Measurements from ENCODE around the gene HORMAD1. TPM values are rescaled to one million over a fixed set of nuclear protein-coding genes. Genes with fewer than 3 reads are reported as not detected.

HORMAD1 gene
- total and polyA plus RNA-seq, 4 donors, result 0.06 to 0.92 (median 0.35) TPM

DNA sequence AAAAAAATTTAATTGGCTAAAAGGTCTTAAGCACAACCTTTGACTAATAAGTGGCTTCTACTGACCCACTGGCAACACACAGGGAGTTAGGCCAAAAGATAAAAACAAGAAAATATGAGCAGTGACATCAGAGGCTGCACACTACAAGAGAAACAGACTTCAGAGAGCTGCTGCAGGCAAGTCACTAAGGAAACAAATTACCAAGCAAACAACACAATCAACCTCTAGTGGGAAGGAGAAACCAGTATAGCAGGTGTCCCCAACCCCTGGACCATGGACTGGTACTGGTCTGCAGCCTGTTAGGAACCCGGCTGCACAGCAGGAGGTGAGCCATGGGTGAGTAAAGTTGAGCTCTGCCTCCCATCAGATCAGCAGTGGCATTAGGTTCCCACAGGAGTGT, 70.5 kb downstream of the HORMAD1 start:
- Histone ChIP-seq H3K9ac (ENCODE audit: low read depth in 1 of 2, low read length in 2 of 2) (no peak overlapping the region), H3K9me3 (ENCODE audit: control insufficient read depth in 4 of 4, low read length in 3 of 4) (no peaks in the 10 kb centered on the region), H3K4me3 (ENCODE audit: low read depth in 1 of 3, low read length in 3 of 3) (no peak overlapping the region), H3K4me1 (ENCODE audit: control insufficient read depth in 4 of 4, insufficient read depth in 4 of 4, low read length in 3 of 4) (peaks cover 0 to 3% (median 0%) of the 10 kb centered on the region in 4 donors), H3K36me3 (ENCODE audit: control insufficient read depth in 4 of 4, insufficient read depth in 3 of 4, low read depth in 1 of 4, low read length in 3 of 4) (peaks cover 9 to 25% (median 19%) of the 10 kb centered on the region in 4 donors), H3K27me3 (ENCODE audit: control insufficient read depth in 4 of 4, insufficient read depth in 4 of 4, low read length in 3 of 4) (no peaks in the 10 kb centered on the region), H3K27ac (ENCODE audit: low read depth in 1 of 2, low read length in 2 of 2) (no peak overlapping the region)
- WGBS, result 83% methylated on average over 1 of the region's 1 CpG
- DNase-seq (ENCODE audit: low spot score), result no peak
- TF ChIP-seq, protein P1, sequence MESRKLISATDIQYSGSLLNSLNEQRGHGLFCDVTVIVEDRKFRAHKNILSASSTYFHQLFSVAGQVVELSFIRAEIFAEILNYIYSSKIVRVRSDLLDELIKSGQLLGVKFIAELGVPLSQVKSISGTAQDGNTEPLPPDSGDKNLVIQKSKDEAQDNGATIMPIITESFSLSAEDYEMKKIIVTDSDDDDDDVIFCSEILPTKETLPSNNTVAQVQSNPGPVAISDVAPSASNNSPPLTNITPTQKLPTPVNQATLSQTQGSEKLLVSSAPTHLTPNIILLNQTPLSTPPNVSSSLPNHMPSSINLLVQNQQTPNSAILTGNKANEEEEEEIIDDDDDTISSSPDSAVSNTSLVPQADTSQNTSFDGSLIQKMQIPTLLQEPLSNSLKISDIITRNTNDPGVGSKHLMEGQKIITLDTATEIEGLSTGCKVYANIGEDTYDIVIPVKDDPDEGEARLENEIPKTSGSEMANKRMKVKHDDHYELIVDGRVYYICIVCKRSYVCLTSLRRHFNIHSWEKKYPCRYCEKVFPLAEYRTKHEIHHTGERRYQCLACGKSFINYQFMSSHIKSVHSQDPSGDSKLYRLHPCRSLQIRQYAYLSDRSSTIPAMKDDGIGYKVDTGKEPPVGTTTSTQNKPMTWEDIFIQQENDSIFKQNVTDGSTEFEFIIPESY (IDR thresholded peaks at IDR 0.05), result no peak
- TF ChIP-seq NR2F2 (IDR thresholded peaks at IDR 0.05), result peak; percentile 21

DNA sequence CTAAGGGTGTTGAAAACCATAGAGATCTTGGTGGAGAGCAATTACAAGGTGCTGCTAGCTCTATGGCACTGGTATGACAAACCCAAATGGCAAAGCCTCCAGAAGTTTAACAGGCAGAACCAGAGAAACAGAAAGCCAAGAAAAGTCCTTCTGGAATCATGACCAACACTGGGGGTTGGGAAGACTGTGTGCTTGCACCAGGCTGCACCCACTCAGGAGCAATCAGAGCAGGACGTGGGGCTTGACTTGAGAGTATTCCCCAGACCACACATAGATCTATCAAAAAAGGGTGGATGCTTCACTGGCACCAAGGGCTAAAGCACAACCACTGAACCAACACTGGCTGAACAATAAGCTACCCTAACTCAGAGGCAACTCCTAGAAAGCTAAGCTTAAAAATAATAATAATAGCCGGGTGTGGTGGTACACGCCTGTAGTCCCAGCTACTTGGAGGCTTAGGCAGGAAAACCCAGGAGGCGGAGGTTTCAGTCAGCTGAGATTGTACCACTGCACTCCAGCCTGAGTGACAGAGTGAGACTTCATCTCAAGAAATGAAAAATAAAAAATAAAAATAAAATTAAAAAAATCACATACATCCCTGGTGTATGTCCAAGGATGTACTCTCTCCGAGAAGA, 71.1 kb downstream of the HORMAD1 start:
- Histone ChIP-seq H3K9ac (ENCODE audit: low read depth in 1 of 2, low read length in 2 of 2) (no peak overlapping the region), H3K4me1 (ENCODE audit: control insufficient read depth in 4 of 4, insufficient read depth in 4 of 4, low read length in 3 of 4) (peaks cover 0 to 3% (median 0%) of the 10 kb centered on the region in 4 donors), H3K27me3 (ENCODE audit: control insufficient read depth in 4 of 4, insufficient read depth in 4 of 4, low read length in 3 of 4) (no peaks in the 10 kb centered on the region), H3K4me3 (ENCODE audit: low read depth in 1 of 3, low read length in 3 of 3) (no peak overlapping the region), H3K9me3 (ENCODE audit: control insufficient read depth in 4 of 4, low read length in 3 of 4) (no peaks in the 10 kb centered on the region), H3K27ac (ENCODE audit: low read depth in 1 of 2, low read length in 2 of 2) (no peak overlapping the region), H3K36me3 (ENCODE audit: control insufficient read depth in 4 of 4, insufficient read depth in 3 of 4, low read depth in 1 of 4, low read length in 3 of 4) (peaks cover 9 to 25% (median 19%) of the 10 kb centered on the region in 4 donors)
- no peak for DNase-seq (ENCODE audit: low spot score)
- 94% methylated on average over 5 of the region's 5 CpGs for WGBS
- TF ChIP-seq RAD21 (IDR thresholded peaks at IDR 0.05), result no peak
- no peak for TF ChIP-seq HNF4G (IDR thresholded peaks at IDR 0.05)
- TF ChIP-seq EGR1 (IDR thresholded peaks at IDR 0.05; ENCODE audit: low read depth in 2 of 2), result no peak
- TF ChIP-seq NR2F2 (IDR thresholded peaks at IDR 0.05), result no peak
- no peak for TF ChIP-seq TAF1 (conservative IDR thresholded peaks at IDR 0.05)
- TF ChIP-seq HNF4A (conservative IDR thresholded peaks at IDR 0.05), result no peak
- no peak for TF ChIP-seq GABPA (IDR thresholded peaks at IDR 0.05 in 1 of 2, conservative IDR thresholded peaks at IDR 0.05 in 1 of 2)
- TF ChIP-seq FOXA2 (IDR thresholded peaks at IDR 0.05), result no peak
- no peak for TF ChIP-seq RXRA (IDR thresholded peaks at IDR 0.05)
- TF ChIP-seq SP1 (IDR thresholded peaks at IDR 0.05), result no peak
- TF ChIP-seq, protein P2, sequence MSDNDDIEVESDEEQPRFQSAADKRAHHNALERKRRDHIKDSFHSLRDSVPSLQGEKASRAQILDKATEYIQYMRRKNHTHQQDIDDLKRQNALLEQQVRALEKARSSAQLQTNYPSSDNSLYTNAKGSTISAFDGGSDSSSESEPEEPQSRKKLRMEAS (IDR thresholded peaks at IDR 0.05), result no peak
- TF ChIP-seq FOXA1 (IDR thresholded peaks at IDR 0.05), result no peak
- no peak for TF ChIP-seq JUND (IDR thresholded peaks at IDR 0.05)

Small RNA genes lying within 50 kb of the gene (small RNA-seq; reads per million reads assigned to genes)
- gene RNU6-1042P, result not detected

Other genes starting within 250 kb of the HORMAD1 start
- 10 to 100 TPM; 16.5 to 20.8 TPM for gene TARS2, start 233.5 kb downstream of the HORMAD1 start, total RNA-seq
- 10 to 100 TPM; 10.9 to 20.7 TPM for gene TARS2, start 233.5 kb downstream of the HORMAD1 start, polyA plus RNA-seq
- gene ECM1, start 212.8 kb downstream of the HORMAD1 start, total RNA-seq, result 1 to 10 TPM; 5.1 to 8.1 TPM
- 10 to 100 TPM; 17.0 to 22.5 TPM for gene ECM1, start 212.8 kb downstream of the HORMAD1 start, polyA plus RNA-seq
- not detected for gene FALEC, start 205.1 kb downstream of the HORMAD1 start, total RNA-seq
- gene FALEC, start 205.1 kb downstream of the HORMAD1 start, polyA plus RNA-seq, result not detected
- gene ADAMTSL4, start 171.5 kb downstream of the HORMAD1 start, total RNA-seq, result 10 to 100 TPM in 1 of 2 donors, 1 to 10 TPM in 1; 5.6 to 11.5 TPM
- gene ADAMTSL4, start 171.5 kb downstream of the HORMAD1 start, polyA plus RNA-seq, result 10 to 100 TPM; 11.4 to 12.2 TPM
- gene MCL1, start 141.3 kb downstream of the HORMAD1 start, total RNA-seq, result 100 to 1,000 TPM in 1 of 2 donors, 10 to 100 TPM in 1; 94.6 to 181 TPM
- 10 to 100 TPM; 23.4 to 65.4 TPM for gene MCL1, start 141.3 kb downstream of the HORMAD1 start, polyA plus RNA-seq
- gene ENSA, start 91.3 kb downstream of the HORMAD1 start, total RNA-seq, result 10 to 100 TPM; 53.2 to 57.3 TPM
- gene ENSA, start 91.3 kb downstream of the HORMAD1 start, polyA plus RNA-seq, result 10 to 100 TPM; 19.0 to 59.8 TPM
- gene GOLPH3L, start 23.7 kb downstream of the HORMAD1 start, total RNA-seq, result 10 to 100 TPM in 1 of 2 donors, 1 to 10 TPM in 1; 8.5 to 11.3 TPM
- 1 to 10 TPM; 6.0 to 6.6 TPM for gene GOLPH3L, start 23.7 kb downstream of the HORMAD1 start, polyA plus RNA-seq
- gene CTSS, start 44.9 kb upstream of the HORMAD1 start, total RNA-seq, result 100 to 1,000 TPM in 1 of 2 donors, 10 to 100 TPM in 1; 79.7 to 122 TPM
- 10 to 100 TPM; 17.3 to 45.1 TPM for gene CTSS, start 44.9 kb upstream of the HORMAD1 start, polyA plus RNA-seq
- gene CTSK, start 87.4 kb upstream of the HORMAD1 start, total RNA-seq, result 1 to 10 TPM; 2.2 to 3.8 TPM
- gene CTSK, start 87.4 kb upstream of the HORMAD1 start, polyA plus RNA-seq, result 1 to 10 TPM; 2.3 to 2.4 TPM
- gene ARNT, start 155.7 kb upstream of the HORMAD1 start, total RNA-seq, result 10 to 100 TPM; 23.2 to 45.9 TPM
- gene ARNT, start 155.7 kb upstream of the HORMAD1 start, polyA plus RNA-seq, result 10 to 100 TPM; 11.2 to 13.9 TPM
- not detected for gene CTXND2, start 166.2 kb upstream of the HORMAD1 start, total RNA-seq
- gene CTXND2, start 166.2 kb upstream of the HORMAD1 start, polyA plus RNA-seq, result not detected
- gene SETDB1, start 205.5 kb upstream of the HORMAD1 start, total RNA-seq, result 10 to 100 TPM; 20.8 to 23.7 TPM
- gene SETDB1, start 205.5 kb upstream of the HORMAD1 start, polyA plus RNA-seq, result 1 to 10 TPM; 5.4 to 7.3 TPM

Data from liver (tissue), 10 donors.